OCI-LY1 (cell line): ENCODE results near the gene DGCR2.

Experiments used
- CTCF ChIP-seq: fragments of 200-600 bp; sonication (generic), shearing (Covaris generic); IDR thresholded peaks from 2 replicates; pipeline ENCODE4 v1.5.1; 2017; ENCODE audit warnings: mild to moderate bottlenecking, antibody characterized with exemption, low read length, moderate library complexity, mixed read lengths
- EZH2 ChIP-seq: fragments of 200-600 bp; sonication (generic), shearing (Covaris generic); IDR thresholded peaks from 2 replicates; pipeline ENCODE4 v1.8.0; 2017; ENCODE audit warnings: borderline replicate concordance, mixed run types, mild to moderate bottlenecking, antibody characterized with exemption, low read length, moderate library complexity, mixed read lengths

GRCh38 chr22:19169002-19169946 lies 47.1 kb upstream of the DGCR2 start:
- no peak for TF ChIP-seq EZH2
- no peak for TF ChIP-seq CTCF
